ENCODE measurements around the gene ABCG4. TPM values are rescaled to one million over a fixed set of nuclear protein-coding genes. Genes with fewer than 3 reads are reported as not detected.
A peak's percentile ranks its signal among the peaks of the same experiment; 100 is the strongest.

The ABCG4 gene
- total and polyA plus RNA-seq, 2 experiments from 2014 or later = 0.58 to 1.0 TPM

DNA sequence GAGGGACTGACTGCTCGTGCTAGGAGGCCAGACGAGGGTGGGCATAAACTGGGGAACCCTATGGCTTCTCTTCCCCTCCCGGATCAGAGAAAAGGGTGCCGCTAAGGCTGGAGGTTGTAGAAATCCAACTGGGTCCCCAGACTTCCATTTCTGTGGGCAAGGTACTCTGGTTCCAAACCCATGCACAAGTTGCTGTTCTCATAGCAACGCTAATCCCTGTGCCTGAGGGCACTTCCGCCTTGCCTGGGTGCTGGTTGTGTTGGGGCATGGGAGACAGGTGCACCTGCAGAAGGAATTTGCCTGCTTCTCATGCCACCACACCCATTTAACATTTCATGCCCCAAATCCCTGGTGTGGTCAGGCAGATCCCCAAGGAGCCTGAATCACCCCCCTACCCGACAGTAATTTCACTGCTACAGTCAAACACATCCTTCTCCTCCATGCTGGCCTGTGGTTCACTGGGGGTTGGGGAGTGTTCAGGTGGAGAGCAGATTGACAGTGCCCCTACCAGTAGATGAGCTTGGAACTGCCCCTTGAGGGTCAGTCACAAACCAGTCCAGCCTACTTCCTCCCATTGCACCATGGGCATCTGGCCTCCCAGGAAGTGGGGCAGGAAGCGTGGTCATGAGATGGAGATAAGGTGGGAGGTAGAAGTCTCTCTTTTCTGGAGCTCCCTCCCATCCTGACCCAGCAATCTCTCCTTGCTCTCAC, 40.6 kb upstream of the ABCG4 start:
- Histone ChIP-seq H3K9me2 (ENCODE audit: insufficient read depth) (no peaks in the 10 kb centered on the region), H3K27ac (ENCODE audit: low read depth) (no peak overlapping the region), H4K20me1 (replicated peaks; ENCODE audit: insufficient read depth) (no peaks in the 10 kb centered on the region), H2AFZ (peak overlapping the region; percentile 89), H3K36me3 (ENCODE audit: insufficient read depth) (no peaks in the 10 kb centered on the region), H3K4me3 (peak overlapping the region; percentile 84), H3K27me3 (ENCODE audit: insufficient read depth) (peaks cover 20% of the 10 kb centered on the region), H3F3A (replicated peaks; ENCODE audit: low read depth) (peaks cover 14% of the 10 kb centered on the region), H3K4me1 (ENCODE audit: insufficient read depth) (peaks cover 23% of the 10 kb centered on the region), H3K4me2 (peak overlapping the region; percentile 99), H3K79me2 (replicated peaks; ENCODE audit: insufficient read depth) (no peaks in the 10 kb centered on the region)
- no peak overlapping the region for H3K27ac Mint-ChIP-seq
- no peaks in the 10 kb centered on the region; the same call in 2 of the 3 replicates for H3K36me3 Mint-ChIP-seq (ENCODE audit: low read depth)
- H3K27me3 Mint-ChIP-seq (ENCODE audit: insufficient read depth, low read depth, poor library complexity) = peaks cover 21% of the 10 kb centered on the region
- TF ChIP-seq JUNB (IDR thresholded peaks at IDR 0.05; ENCODE audit: unreplicated experiment) = no peak
- TF ChIP-seq, protein P1, sequence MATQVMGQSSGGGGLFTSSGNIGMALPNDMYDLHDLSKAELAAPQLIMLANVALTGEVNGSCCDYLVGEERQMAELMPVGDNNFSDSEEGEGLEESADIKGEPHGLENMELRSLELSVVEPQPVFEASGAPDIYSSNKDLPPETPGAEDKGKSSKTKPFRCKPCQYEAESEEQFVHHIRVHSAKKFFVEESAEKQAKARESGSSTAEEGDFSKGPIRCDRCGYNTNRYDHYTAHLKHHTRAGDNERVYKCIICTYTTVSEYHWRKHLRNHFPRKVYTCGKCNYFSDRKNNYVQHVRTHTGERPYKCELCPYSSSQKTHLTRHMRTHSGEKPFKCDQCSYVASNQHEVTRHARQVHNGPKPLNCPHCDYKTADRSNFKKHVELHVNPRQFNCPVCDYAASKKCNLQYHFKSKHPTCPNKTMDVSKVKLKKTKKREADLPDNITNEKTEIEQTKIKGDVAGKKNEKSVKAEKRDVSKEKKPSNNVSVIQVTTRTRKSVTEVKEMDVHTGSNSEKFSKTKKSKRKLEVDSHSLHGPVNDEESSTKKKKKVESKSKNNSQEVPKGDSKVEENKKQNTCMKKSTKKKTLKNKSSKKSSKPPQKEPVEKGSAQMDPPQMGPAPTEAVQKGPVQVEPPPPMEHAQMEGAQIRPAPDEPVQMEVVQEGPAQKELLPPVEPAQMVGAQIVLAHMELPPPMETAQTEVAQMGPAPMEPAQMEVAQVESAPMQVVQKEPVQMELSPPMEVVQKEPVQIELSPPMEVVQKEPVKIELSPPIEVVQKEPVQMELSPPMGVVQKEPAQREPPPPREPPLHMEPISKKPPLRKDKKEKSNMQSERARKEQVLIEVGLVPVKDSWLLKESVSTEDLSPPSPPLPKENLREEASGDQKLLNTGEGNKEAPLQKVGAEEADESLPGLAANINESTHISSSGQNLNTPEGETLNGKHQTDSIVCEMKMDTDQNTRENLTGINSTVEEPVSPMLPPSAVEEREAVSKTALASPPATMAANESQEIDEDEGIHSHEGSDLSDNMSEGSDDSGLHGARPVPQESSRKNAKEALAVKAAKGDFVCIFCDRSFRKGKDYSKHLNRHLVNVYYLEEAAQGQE (IDR thresholded peaks at IDR 0.05; ENCODE audit: unreplicated experiment) = no peak
- TF ChIP-seq, protein P2, sequence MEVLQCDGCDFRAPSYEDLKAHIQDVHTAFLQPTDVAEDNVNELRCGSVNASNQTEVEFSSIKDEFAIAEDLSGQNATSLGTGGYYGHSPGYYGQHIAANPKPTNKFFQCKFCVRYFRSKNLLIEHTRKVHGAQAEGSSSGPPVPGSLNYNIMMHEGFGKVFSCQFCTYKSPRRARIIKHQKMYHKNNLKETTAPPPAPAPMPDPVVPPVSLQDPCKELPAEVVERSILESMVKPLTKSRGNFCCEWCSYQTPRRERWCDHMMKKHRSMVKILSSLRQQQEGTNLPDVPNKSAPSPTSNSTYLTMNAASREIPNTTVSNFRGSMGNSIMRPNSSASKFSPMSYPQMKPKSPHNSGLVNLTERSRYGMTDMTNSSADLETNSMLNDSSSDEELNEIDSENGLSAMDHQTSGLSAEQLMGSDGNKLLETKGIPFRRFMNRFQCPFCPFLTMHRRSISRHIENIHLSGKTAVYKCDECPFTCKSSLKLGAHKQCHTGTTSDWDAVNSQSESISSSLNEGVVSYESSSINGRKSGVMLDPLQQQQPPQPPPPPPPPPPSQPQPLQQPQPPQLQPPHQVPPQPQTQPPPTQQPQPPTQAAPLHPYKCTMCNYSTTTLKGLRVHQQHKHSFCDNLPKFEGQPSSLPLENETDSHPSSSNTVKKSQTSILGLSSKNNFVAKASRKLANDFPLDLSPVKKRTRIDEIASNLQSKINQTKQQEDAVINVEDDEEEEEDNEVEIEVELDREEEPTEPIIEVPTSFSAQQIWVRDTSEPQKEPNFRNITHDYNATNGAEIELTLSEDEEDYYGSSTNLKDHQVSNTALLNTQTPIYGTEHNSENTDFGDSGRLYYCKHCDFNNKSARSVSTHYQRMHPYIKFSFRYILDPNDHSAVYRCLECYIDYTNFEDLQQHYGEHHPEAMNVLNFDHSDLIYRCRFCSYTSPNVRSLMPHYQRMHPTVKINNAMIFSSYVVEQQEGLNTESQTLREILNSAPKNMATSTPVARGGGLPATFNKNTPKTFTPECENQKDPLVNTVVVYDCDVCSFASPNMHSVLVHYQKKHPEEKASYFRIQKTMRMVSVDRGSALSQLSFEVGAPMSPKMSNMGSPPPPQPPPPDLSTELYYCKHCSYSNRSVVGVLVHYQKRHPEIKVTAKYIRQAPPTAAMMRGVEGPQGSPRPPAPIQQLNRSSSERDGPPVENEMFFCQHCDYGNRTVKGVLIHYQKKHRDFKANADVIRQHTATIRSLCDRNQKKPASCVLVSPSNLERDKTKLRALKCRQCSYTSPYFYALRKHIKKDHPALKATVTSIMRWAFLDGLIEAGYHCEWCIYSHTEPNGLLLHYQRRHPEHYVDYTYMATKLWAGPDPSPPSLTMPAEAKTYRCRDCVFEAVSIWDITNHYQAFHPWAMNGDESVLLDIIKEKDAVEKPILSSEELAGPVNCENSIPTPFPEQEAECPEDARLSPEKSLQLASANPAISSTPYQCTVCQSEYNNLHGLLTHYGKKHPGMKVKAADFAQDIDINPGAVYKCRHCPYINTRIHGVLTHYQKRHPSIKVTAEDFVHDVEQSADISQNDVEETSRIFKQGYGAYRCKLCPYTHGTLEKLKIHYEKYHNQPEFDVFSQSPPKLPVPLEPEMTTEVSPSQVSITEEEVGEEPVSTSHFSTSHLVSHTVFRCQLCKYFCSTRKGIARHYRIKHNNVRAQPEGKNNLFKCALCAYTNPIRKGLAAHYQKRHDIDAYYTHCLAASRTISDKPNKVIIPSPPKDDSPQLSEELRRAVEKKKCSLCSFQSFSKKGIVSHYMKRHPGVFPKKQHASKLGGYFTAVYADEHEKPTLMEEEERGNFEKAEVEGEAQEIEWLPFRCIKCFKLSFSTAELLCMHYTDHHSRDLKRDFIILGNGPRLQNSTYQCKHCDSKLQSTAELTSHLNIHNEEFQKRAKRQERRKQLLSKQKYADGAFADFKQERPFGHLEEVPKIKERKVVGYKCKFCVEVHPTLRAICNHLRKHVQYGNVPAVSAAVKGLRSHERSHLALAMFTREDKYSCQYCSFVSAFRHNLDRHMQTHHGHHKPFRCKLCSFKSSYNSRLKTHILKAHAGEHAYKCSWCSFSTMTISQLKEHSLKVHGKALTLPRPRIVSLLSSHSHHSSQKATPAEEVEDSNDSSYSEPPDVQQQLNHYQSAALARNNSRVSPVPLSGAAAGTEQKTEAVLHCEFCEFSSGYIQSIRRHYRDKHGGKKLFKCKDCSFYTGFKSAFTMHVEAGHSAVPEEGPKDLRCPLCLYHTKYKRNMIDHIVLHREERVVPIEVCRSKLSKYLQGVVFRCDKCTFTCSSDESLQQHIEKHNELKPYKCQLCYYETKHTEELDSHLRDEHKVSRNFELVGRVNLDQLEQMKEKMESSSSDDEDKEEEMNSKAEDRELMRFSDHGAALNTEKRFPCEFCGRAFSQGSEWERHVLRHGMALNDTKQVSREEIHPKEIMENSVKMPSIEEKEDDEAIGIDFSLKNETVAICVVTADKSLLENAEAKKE (CRISPR knock-in tag; IDR thresholded peaks at IDR 0.05) = no peak
- no peak for TF ChIP-seq POLR2AphosphoS5 (IDR thresholded peaks at IDR 0.05; ENCODE audit: low read depth)
- no peak for TF ChIP-seq EZH2 (IDR thresholded peaks at IDR 0.05; ENCODE audit: low read depth, unreplicated experiment)
- TF ChIP-seq ZNF114 (CRISPR knock-in tag; IDR thresholded peaks at IDR 0.05) = no peak
- TF ChIP-seq ETS1 (IDR thresholded peaks at IDR 0.05) = no peak
- TF ChIP-seq ZNF331 (CRISPR knock-in tag; IDR thresholded peaks at IDR 0.05; ENCODE audit: low read depth) = no peak
- no peak for TF ChIP-seq STAT1 (IDR thresholded peaks at IDR 0.05; ENCODE audit: unreplicated experiment)
- TF ChIP-seq CTCF (conservative IDR thresholded peaks at IDR 0.05; ENCODE audit: low read depth in 2 of 2) = no peak
- TF ChIP-seq EZH2phosphoT487 (IDR thresholded peaks at IDR 0.05; ENCODE audit: unreplicated experiment) = no peak
- no peak for TF ChIP-seq NANOG (IDR thresholded peaks at IDR 0.05; ENCODE audit: borderline replicate concordance)
- no peak for TF ChIP-seq CREB1 (CRISPR knock-in tag; IDR thresholded peaks at IDR 0.05; ENCODE audit: low read depth)
- peak overlapping the region; percentile 76 for H3K4me3 Mint-ChIP-seq
- no peaks in the 10 kb centered on the region for H3K9me3 Mint-ChIP-seq
- peak; percentile 23 for ATAC-seq
- DNase-seq (ENCODE audit: low spot score) = peak; percentile 68
- peaks cover 28% of the 10 kb centered on the region for H3K4me1 Mint-ChIP-seq

Measured in GM23338 (cell line).